LNCaP clone FGC (cell line): ENCODE measurements around the gene HYAL2.
"Not testable (repeated sequence)": the region's sequence is repeated elsewhere in the genome, so short reads cannot be mapped to it uniquely, and the experiment has no call there.

Experiments
- DNase-seq: peaks from one replicate; pipeline ENCODE4 v3.0.0-alpha.2; 2011; ENCODE audit warnings: low read depth
- H3K4me3 ChIP-seq: 2 replicates; pipeline ENCODE4 v1.5.1; 2011; ENCODE audit warnings: mild to moderate bottlenecking, low read depth, low read length, control low read depth
- TF ChIP-seq, protein P1 (sequence below): IDR thresholded peaks from 2 replicates; pipeline ENCODE4 v1.5.1; 2012; ENCODE audit warnings: mild to moderate bottlenecking; ENCODE audit not compliant: control insufficient read depth, insufficient read depth; ENCODE audit errors: extremely low read depth

The HYAL2 gene

DNA sequence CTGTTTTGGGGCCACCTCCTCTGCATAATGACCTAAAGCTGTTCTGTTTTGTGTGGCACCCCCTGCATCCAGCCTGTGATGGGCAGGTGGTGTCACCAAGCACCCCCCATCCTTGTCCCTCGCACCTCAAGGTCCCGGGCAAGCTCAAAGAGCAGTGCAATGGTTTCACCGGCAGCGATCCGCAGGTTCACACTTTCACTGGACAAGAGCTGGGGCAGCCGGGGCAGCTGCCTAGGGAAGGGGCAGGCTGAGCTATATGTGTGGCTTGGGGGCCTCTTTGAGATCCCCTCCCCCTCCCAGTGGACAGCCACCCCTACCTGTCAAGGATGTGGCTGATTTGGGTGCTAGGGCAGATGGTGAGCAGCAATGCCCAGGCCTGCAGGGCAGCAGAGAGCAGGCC, 33.4 kb downstream of the HYAL2 start:
- TF ChIP-seq, protein P1, sequence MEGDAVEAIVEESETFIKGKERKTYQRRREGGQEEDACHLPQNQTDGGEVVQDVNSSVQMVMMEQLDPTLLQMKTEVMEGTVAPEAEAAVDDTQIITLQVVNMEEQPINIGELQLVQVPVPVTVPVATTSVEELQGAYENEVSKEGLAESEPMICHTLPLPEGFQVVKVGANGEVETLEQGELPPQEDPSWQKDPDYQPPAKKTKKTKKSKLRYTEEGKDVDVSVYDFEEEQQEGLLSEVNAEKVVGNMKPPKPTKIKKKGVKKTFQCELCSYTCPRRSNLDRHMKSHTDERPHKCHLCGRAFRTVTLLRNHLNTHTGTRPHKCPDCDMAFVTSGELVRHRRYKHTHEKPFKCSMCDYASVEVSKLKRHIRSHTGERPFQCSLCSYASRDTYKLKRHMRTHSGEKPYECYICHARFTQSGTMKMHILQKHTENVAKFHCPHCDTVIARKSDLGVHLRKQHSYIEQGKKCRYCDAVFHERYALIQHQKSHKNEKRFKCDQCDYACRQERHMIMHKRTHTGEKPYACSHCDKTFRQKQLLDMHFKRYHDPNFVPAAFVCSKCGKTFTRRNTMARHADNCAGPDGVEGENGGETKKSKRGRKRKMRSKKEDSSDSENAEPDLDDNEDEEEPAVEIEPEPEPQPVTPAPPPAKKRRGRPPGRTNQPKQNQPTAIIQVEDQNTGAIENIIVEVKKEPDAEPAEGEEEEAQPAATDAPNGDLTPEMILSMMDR: no peak
- DNase-seq: no peak
- no peak overlapping the region for H3K4me3 ChIP-seq

DNA sequence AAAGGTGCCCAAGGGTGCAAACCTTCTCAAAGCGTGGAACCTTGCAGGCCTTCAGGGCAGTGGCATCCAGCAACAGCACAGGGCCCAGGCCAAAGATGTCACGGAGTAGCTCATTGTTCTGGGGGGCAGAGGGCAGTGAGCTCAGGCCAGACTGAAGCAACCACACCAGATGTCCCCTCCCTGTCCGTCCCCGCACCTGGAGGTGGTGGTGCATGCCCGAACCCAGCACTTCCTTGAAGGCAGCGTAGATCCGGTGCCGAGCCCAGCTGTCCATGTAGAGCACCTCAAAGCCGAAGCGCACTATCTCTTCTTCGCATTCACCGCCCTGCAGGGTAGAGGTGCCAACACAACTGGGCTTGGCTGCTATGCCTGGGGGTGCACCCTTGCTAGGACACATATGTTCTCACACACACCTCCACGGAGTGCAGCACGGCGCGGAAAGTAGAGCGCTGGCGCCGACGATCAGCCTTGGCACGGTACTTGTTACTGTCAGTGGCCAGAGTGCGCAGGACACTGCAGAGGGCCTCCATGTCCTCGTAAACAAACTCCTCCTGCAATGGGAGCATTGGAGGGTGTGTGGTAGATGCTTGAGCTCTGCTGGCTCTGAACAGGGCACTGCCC, 34.0 kb downstream of the HYAL2 start:
- H3K4me3 ChIP-seq: no peak overlapping the region
- TF ChIP-seq, protein P1: no peak
- DNase-seq: no peak

DNA sequence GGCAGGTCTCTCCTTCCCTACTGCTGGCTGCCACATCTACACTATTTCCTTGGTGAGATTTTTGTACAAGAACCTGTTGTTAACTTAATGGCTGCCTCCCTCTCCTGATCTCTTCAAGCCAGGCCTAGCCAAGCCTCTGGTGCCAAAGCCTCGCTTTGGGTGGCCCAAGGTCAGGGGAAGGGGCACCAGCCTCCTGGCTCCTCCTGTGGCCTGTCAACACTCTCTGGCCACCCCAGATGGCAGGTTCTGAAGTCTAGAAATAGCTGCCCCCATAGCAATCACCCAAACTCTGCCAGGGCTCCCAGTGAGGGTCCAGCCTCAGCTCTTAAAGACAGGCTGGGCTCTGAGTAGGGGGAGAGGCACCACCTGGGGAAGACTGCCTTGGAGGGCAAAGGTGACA, 35.3 kb downstream of the HYAL2 start:
- no peak overlapping the region for H3K4me3 ChIP-seq
- no peak for DNase-seq
- TF ChIP-seq, protein P1: no peak

DNA sequence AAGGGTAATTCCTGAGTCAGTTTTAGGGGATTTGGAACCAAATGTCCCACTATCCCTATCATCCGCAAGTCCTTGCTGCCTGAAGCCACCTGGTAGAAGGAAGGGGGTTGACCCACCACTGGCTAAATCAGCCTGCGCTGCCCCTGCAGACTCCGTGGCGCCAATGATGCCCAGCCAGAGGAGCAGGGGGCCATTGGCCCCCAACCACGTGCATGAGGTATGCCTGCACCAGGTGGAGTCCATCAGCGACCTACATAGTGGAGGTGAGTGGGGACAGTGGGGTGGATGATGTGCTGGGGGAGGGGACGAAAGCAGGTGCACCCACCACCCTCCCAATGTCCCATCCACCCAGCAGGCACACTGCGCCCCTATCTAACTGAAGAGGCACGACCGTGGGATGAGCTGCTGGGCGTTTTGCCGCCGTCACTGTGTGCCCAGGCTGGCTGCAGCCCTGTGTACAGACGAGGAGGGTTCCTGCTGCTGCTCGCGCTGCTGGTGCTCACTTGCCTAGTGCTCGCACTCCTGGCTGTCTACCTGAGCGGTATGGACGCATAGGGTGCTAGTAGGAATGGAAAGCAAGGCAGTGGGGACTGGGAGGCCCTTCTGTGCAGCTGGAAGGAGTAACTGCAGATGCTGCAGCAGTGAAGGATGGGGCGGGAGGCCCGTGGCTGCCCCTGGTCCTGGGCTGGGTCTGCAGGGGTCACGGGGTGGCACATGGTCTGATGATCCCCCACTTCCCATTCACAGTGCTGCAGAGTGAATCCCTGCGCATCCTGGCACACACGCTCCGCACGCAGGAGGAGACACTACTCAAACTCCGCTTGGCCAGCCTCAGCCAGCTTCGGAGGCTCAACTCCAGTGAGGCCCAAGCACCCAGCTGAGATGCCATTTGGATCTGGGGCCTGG, 36.0 kb downstream of the HYAL2 start:
- TF ChIP-seq, protein P1: no peak
- no peak for DNase-seq
- H3K4me3 ChIP-seq: no peak overlapping the region

DNA sequence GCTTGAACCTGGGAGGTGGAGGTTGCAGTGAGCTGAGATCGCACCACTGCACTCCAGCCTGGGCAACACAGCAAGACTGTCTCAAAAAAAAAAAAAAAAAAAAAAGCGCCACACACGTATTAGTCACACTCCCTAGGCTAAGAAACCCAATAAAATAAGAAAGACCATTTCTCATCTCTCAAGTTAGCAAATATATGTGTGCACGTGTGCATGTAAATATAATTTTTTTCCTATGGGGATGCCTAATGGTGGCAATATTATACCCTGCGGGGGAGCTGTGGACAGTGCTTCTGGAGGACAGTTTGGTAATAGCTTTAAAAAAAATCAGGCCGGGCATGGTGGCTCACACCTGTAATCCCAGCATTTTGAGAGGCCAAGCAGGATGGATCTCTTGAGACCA, 38.4 kb downstream of the HYAL2 start:
- not testable (repeated sequence) for H3K4me3 ChIP-seq, DNase-seq

DNA sequence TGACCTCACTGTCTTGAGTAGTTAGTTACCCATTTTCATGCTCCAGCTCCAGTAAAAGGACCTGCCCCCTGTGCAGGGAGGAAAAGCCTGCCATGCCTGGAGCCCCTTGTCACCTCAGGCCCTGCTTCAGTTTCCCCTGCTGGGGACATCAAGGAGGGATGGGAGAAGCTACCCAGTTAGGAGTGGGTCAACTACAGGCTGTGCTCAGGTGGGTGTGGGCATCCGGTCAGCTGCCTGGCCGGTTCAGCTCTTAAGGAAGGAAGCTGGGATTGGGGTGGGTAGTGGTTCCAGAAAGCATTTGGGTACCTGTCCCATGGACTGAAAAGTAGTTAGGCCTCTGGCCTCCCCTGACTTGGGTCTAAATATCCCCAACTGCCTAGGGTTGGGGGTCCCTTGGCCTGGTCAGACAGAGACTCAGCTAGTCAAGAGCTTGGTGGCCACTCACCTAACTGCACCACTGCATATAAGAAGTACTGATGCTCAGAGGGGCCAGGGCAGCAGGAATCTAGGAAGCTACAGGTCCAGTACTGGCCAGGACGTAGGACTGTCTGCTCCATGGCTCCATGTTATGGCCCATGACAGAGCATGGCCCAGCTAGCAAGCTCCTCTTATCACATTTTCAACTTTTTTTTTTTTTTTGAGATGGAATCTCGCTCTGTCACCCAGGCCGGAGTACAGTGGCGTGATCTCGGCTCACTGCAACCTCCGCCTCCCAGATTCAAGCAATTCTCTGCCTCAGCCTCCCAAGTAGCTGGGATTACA, 43.1 kb downstream of the HYAL2 start:
- TF ChIP-seq, protein P1: no peak
- H3K4me3 ChIP-seq: no peak overlapping the region
- DNase-seq: no peak

DNA sequence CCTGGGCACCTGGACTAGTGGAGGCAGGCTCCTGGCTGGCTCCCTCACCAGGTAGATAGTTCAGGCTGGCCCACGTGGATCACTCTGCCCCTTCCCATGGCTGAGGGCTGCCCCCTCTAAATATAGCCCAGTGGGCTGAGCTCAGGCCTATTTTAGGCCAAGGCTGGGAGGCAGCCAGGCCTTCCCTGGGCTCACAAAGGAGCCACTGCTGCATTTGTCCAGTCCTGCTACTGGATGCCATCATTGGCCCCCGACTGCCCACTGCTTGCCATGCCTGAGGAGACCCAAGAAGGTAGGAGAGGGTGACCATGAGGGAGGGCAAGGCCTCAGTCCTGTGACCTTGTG, 43.7 kb downstream of the HYAL2 start, which contains the start of gene LSMEM2:
LSMEM2 (plus strand) TSS at position 208 of the 345 bp plus-strand sequence; CDS start at position 235, 27 bp downstream.
- no peak within 1 kb of the TSS for H3K4me3 ChIP-seq
- TF ChIP-seq, protein P1: no peak

More for the DNA sequence above, 43.7 kb downstream of the HYAL2 start, which contains the start of gene LSMEM2:
- DNase-seq: no peak
